A549 (cell line): ENCODE results near the gene MAGI1.

ENCODE experiments used
- CEBPB ChIP-seq, 2 experiments: fragments of >200 bp in 1 of 2; sonication (Bioruptor Twin) in 1 of 2; formaldehyde crosslinking in 1 of 2; IDR thresholded peaks; 2 replicates each; pipeline ENCODE4 v1.6.1; 2012 to 2016
- CHD4 ChIP-seq: fragments of 200-600 bp; sonication (generic); IDR thresholded peaks from 2 replicates; pipeline ENCODE4 v1.6.1; 2016; ENCODE audit warnings: antibody characterized with exemption, mild to moderate bottlenecking, borderline replicate concordance
- ELK1 ChIP-seq: fragments of 150-350 bp; IDR thresholded peaks from 2 replicates; pipeline ENCODE4 v1.6.1; 2014; ENCODE audit warnings: low read depth, mild to moderate bottlenecking, low read length
- EP300 ChIP-seq, 2 experiments: fragments of >200 bp; sonication (Bioruptor Twin); formaldehyde crosslinking; IDR thresholded peaks; 2 replicates in 1 of 2; 3 replicates in 1 of 2; pipeline ENCODE4 v1.6.1; 2016 to 2017
- JUNB ChIP-seq: fragments of >200 bp; sonication (Bioruptor Twin); formaldehyde crosslinking; IDR thresholded peaks from 2 replicates; pipeline ENCODE4 v1.6.1; 2016
- MAZ ChIP-seq: fragments of 150-350 bp; IDR thresholded peaks from 2 replicates; pipeline ENCODE4 v1.6.1; 2014; ENCODE audit warnings: antibody characterized with exemption, low read depth, low read length, borderline replicate concordance
- NFE2L2 ChIP-seq: fragments of 150-350 bp; conservative IDR thresholded peaks from 2 replicates; pipeline ENCODE4 v1.6.1; 2014; ENCODE audit warnings: low read length
- POLR2A ChIP-seq: IDR thresholded peaks from 2 replicates; pipeline ENCODE4 v1.6.1; 2012; ENCODE audit warnings: mild to moderate bottlenecking, low read length
- POLR2AphosphoS2 ChIP-seq: conservative IDR thresholded peaks from 2 replicates; pipeline ENCODE4 v1.6.1; 2012; ENCODE audit warnings: low read length, improper control_type of control experiment, inconsistent platforms
- RAD21 ChIP-seq, 2 experiments: fragments of >200 bp in 1 of 2; sonication (Bioruptor Twin) in 1 of 2; formaldehyde crosslinking in 1 of 2; IDR thresholded peaks in 1 of 2; conservative IDR thresholded peaks in 1 of 2; 2 replicates in 1 of 2; 3 replicates in 1 of 2; pipeline ENCODE4 v1.6.1; 2012 to 2018; ENCODE audit warnings: inconsistent platforms in 1 of 2
- TF ChIP-seq, protein P1 (sequence below): fragments of >200 bp; sonication (Bioruptor Twin); formaldehyde crosslinking; IDR thresholded peaks from 3 replicates; pipeline ENCODE4 v1.5.1; 2016

GRCh38 chr3:66083784-66084213, 45.1 kb upstream of the MAGI1 start:
- TF ChIP-seq, protein P1, sequence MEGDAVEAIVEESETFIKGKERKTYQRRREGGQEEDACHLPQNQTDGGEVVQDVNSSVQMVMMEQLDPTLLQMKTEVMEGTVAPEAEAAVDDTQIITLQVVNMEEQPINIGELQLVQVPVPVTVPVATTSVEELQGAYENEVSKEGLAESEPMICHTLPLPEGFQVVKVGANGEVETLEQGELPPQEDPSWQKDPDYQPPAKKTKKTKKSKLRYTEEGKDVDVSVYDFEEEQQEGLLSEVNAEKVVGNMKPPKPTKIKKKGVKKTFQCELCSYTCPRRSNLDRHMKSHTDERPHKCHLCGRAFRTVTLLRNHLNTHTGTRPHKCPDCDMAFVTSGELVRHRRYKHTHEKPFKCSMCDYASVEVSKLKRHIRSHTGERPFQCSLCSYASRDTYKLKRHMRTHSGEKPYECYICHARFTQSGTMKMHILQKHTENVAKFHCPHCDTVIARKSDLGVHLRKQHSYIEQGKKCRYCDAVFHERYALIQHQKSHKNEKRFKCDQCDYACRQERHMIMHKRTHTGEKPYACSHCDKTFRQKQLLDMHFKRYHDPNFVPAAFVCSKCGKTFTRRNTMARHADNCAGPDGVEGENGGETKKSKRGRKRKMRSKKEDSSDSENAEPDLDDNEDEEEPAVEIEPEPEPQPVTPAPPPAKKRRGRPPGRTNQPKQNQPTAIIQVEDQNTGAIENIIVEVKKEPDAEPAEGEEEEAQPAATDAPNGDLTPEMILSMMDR, result no peak
- TF ChIP-seq CHD4, result no peak
- no peak for TF ChIP-seq RAD21 (conservative IDR thresholded peaks at IDR 0.05 in 1 of 2, IDR thresholded peaks at IDR 0.05 in 1 of 2)
- TF ChIP-seq POLR2A, result no peak
- TF ChIP-seq EP300 (IDR thresholded peaks at IDR 0.05), result no peak
- TF ChIP-seq POLR2AphosphoS2, result no peak
- TF ChIP-seq ELK1, result no peak
- no peak for TF ChIP-seq MAZ
- TF ChIP-seq JUNB, result no peak
- TF ChIP-seq CEBPB (IDR thresholded peaks at IDR 0.05), result no peak
- TF ChIP-seq NFE2L2, result no peak
